HG02642 (cell line): Measurements from ENCODE around the gene AP3S2.
"Not testable (repeated sequence)": the region's sequence is repeated elsewhere in the genome, so short reads cannot be mapped to it uniquely, and the experiment has no call there.

ENCODE experiments used
- ATAC-seq: cut with Tn5 transposase; IDR thresholded peaks from one replicate; pipeline ENCODE4 v1.9.1; 2021; ENCODE audit warnings: mild to moderate bottlenecking; ENCODE audit not compliant: unreplicated experiment, poor library complexity

AP3S2 gene

GRCh38 chr15:89904519-89904918, 10.7 kb upstream of the AP3S2 start:
- ATAC-seq: no peak

- ATAC-seq: no peak
These were observed 10.0 kb upstream of the AP3S2 start for GRCh38 chr15:89903858-89904130.

- ATAC-seq: no peak
These were observed 9.4 kb upstream of the AP3S2 start for GRCh38 chr15:89903015-89903857.

GRCh38 chr15:89900849-89901248, 7.1 kb upstream of the AP3S2 start:
- no peak for ATAC-seq

GRCh38 chr15:89899951-89900567, 6.3 kb upstream of the AP3S2 start:
- ATAC-seq: no peak

- ATAC-seq: no peak
These were observed 5.6 kb upstream of the AP3S2 start for GRCh38 chr15:89899295-89899945.

- ATAC-seq: no peak
These were observed 5.0 kb upstream of the AP3S2 start for GRCh38 chr15:89898614-89899294.

- ATAC-seq: no peak
These were observed 4.4 kb upstream of the AP3S2 start for GRCh38 chr15:89898146-89898545.

GRCh38 chr15:89893027-89893426, 767 bp downstream of the AP3S2 start:
- ATAC-seq: no peak

GRCh38 chr15:89888214-89888804, 5.5 kb downstream of the AP3S2 start:
- no peak for ATAC-seq

GRCh38 chr15:89885611-89886010, 8.2 kb downstream of the AP3S2 start:
- no peak for ATAC-seq

GRCh38 chr15:89885179-89885578, 8.6 kb downstream of the AP3S2 start:
- not testable (repeated sequence) for ATAC-seq

GRCh38 chr15:89883518-89883917, 10.3 kb downstream of the AP3S2 start:
- ATAC-seq: no peak

GRCh38 chr15:89880727-89881126, 13.1 kb downstream of the AP3S2 start:
- no peak for ATAC-seq

GRCh38 chr15:89878323-89878722, 15.5 kb downstream of the AP3S2 start:
- no peak for ATAC-seq

GRCh38 chr15:89877083-89877425, 16.7 kb downstream of the AP3S2 start:
- ATAC-seq: no peak

- ATAC-seq: no peak
These were observed 17.3 kb downstream of the AP3S2 start for GRCh38 chr15:89876396-89877082.

GRCh38 chr15:89875741-89876140, 18.1 kb downstream of the AP3S2 start:
- no peak for ATAC-seq

- ATAC-seq: peak; percentile 79
These were observed 18.7 kb downstream of the AP3S2 start for GRCh38 chr15:89874926-89875564.
